Liver (tissue), 9 donors: ENCODE data around the gene PPP1R9A. TPM values are rescaled to one million over a fixed set of nuclear protein-coding genes. Genes with fewer than 3 reads are reported as not detected.

ENCODE experiments used
- DNase-seq: peaks from one replicate; pipeline ENCODE4 v3.0.0-alpha.2; 2017; ENCODE audit warnings: low spot score
- H3K27ac ChIP-seq, 2 donors: one replicate each; pipeline ENCODE4 v1.7.0; 2013; ENCODE audit warnings: inconsistent platforms in 2 of 2, low read length in 2 of 2, control low read depth in 1 of 2, low read depth in 1 of 2, mild to moderate bottlenecking in 1 of 2
- H3K27me3 ChIP-seq, 4 donors: one replicate each; pipeline versions ENCODE4 v1.6.1 to v1.7.0; 2013; ENCODE audit warnings: low read length in 3 of 4, inconsistent platforms in 1 of 4, mild to moderate bottlenecking in 1 of 4, moderate library complexity in 1 of 4; ENCODE audit not compliant: control insufficient read depth in 4 of 4, insufficient read depth in 4 of 4
- H3K36me3 ChIP-seq, 4 donors: one replicate each; pipeline versions ENCODE4 v1.6.1 to v1.7.0; 2013; ENCODE audit warnings: low read length in 3 of 4, mild to moderate bottlenecking in 3 of 4, low read depth in 1 of 4, moderate library complexity in 1 of 4; ENCODE audit not compliant: control insufficient read depth in 4 of 4, insufficient read depth in 3 of 4
- H3K4me1 ChIP-seq, 4 donors: one replicate each; pipeline versions ENCODE4 v1.6.1 to v1.7.0; 2013; ENCODE audit warnings: low read length in 3 of 4, mild to moderate bottlenecking in 3 of 4, moderate library complexity in 1 of 4; ENCODE audit not compliant: control insufficient read depth in 4 of 4, insufficient read depth in 4 of 4
- H3K4me3 ChIP-seq, 3 donors: one replicate each; pipeline versions ENCODE4 v1.6.1 to v1.7.0; 2013; ENCODE audit warnings: low read length in 3 of 3, control low read depth in 1 of 3, low read depth in 1 of 3, mild to moderate bottlenecking in 1 of 3
- H3K9ac ChIP-seq, 2 donors: one replicate each; pipeline ENCODE4 v1.7.0; 2013; ENCODE audit warnings: low read length in 2 of 2, mild to moderate bottlenecking in 2 of 2, moderate library complexity in 2 of 2, control low read depth in 1 of 2, low read depth in 1 of 2
- H3K9me3 ChIP-seq, 4 donors: one replicate each; pipeline versions ENCODE4 v1.6.1 to v1.7.0; 2013; ENCODE audit warnings: low read length in 3 of 4; ENCODE audit not compliant: control insufficient read depth in 4 of 4
- EGR1 ChIP-seq, 2 donors: IDR thresholded peaks; 2 replicates each; pipeline ENCODE4 v1.6.1; 2016 to 2018; ENCODE audit warnings: antibody characterized with exemption in 2 of 2, low read depth in 2 of 2
- FOXA1 ChIP-seq: IDR thresholded peaks from 2 replicates; pipeline ENCODE4 v1.6.1; 2016; ENCODE audit warnings: antibody characterized with exemption
- FOXA2 ChIP-seq: IDR thresholded peaks from 2 replicates; pipeline ENCODE4 v1.6.1; 2016; ENCODE audit warnings: antibody characterized with exemption
- GABPA ChIP-seq, 2 donors: IDR thresholded peaks in 1 of 2; conservative IDR thresholded peaks in 1 of 2; 2 replicates each; pipeline ENCODE4 v1.6.1; 2016; ENCODE audit warnings: antibody characterized with exemption in 2 of 2, mild to moderate bottlenecking in 1 of 2, moderate library complexity in 1 of 2
- HNF4A ChIP-seq, 2 donors: conservative IDR thresholded peaks; 2 replicates each; pipeline ENCODE4 v1.6.1; 2016; ENCODE audit warnings: antibody characterized with exemption in 2 of 2, mild to moderate bottlenecking in 2 of 2
- HNF4G ChIP-seq: IDR thresholded peaks from 2 replicates; pipeline ENCODE4 v1.6.1; 2016; ENCODE audit warnings: antibody characterized with exemption
- JUND ChIP-seq, 2 donors: IDR thresholded peaks; 2 replicates each; pipeline ENCODE4 v1.6.1; 2016; ENCODE audit warnings: antibody characterized with exemption in 2 of 2
- NR2F2 ChIP-seq: IDR thresholded peaks from 2 replicates; pipeline ENCODE4 v1.6.1; 2016; ENCODE audit warnings: antibody characterized with exemption
- RAD21 ChIP-seq, 2 donors: IDR thresholded peaks; 2 replicates each; pipeline ENCODE4 v1.6.1; 2016; ENCODE audit warnings: antibody characterized with exemption in 2 of 2, mild to moderate bottlenecking in 2 of 2
- RXRA ChIP-seq, 2 donors: IDR thresholded peaks; 2 replicates each; pipeline ENCODE4 v1.6.1; 2017 to 2018; ENCODE audit warnings: antibody characterized with exemption in 2 of 2, mild to moderate bottlenecking in 1 of 2
- SP1 ChIP-seq: IDR thresholded peaks from 2 replicates; pipeline ENCODE4 v1.6.1; 2018; ENCODE audit warnings: antibody characterized with exemption, mild to moderate bottlenecking
- TAF1 ChIP-seq: conservative IDR thresholded peaks from 2 replicates; pipeline ENCODE4 v1.6.1; 2016; ENCODE audit warnings: antibody characterized with exemption, mild to moderate bottlenecking
- YY1 ChIP-seq: IDR thresholded peaks from 2 replicates; pipeline ENCODE4 v1.6.1; 2016; ENCODE audit warnings: antibody characterized with exemption, mild to moderate bottlenecking
- WGBS: extraction: QIAGEN DNeasy Blood & Tissue Kit; methylation state at CpG from one replicate; pipeline ENCODE4 v1.1.7; 2013; 5-methylcytosine and 5-hydroxymethylcytosine counted together
- polyA plus RNA-seq, 2 donors: library from polyadenylated mRNA; stranded (reverse) in 1 of 2; unstranded in 1 of 2; fragments of 200-250 nt in 1 of 2; fragments of >200 nt in 1 of 2; fragmentation: Nextera tagmentation in 1 of 2; extraction: Ambion mirVana in 1 of 2; gene quantifications; one replicate each; pipeline versions ENCODE4 v1.2.1 to v1.2.3, GENCODE V29; 2013 to 2015
- total RNA-seq, 2 donors: library from RNA; depleted of rRNA; stranded (reverse); fragments of >200 nt; gene quantifications; one replicate each; pipeline ENCODE4 v1.2.3, GENCODE V29; 2014
- TF ChIP-seq, protein P1 (sequence below): IDR thresholded peaks from 2 replicates; pipeline ENCODE4 v1.6.1; 2016; ENCODE audit warnings: antibody characterized with exemption
- TF ChIP-seq, protein P2 (sequence below): IDR thresholded peaks from 2 replicates; pipeline ENCODE4 v1.6.1; 2016; ENCODE audit warnings: antibody characterized with exemption
- TF ChIP-seq, protein P3 (sequence below): IDR thresholded peaks from 2 replicates; pipeline ENCODE4 v1.6.1; 2016; ENCODE audit warnings: antibody characterized with exemption
- TF ChIP-seq, protein P4 (sequence below): IDR thresholded peaks from 2 replicates; pipeline ENCODE4 v1.6.1; 2016; ENCODE audit warnings: antibody characterized with exemption, mild to moderate bottlenecking
- donor health status: healthy.
- donor health status: healthy.
- donor health status: healthy.
- donor health status: healthy.
- donor health status: healthy.

PPP1R9A gene
- total and polyA plus RNA-seq, 4 donors = 0.17 to 5.4 (median 2.7) TPM

DNA sequence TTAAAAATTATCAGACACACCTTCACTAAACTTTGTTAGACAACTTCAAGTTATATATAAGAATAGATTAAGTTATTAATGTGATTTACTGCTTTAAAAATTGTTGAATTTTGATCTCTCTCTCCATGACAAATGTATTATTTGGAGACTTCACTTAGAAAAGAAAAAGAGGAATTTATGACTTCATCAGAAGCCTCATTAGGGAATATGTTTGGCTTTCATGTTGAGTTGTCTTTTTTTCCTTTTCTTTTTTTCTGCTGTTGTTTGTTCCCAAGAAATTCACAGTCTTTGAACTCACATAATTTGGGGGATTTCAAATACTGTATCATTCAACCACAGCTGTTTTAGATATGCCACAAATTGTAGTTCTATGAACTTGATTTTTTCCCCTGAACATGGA lies 149.5 kb downstream of the PPP1R9A start (continued):
- TF ChIP-seq, protein P1, sequence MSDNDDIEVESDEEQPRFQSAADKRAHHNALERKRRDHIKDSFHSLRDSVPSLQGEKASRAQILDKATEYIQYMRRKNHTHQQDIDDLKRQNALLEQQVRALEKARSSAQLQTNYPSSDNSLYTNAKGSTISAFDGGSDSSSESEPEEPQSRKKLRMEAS = no peak

DNA sequence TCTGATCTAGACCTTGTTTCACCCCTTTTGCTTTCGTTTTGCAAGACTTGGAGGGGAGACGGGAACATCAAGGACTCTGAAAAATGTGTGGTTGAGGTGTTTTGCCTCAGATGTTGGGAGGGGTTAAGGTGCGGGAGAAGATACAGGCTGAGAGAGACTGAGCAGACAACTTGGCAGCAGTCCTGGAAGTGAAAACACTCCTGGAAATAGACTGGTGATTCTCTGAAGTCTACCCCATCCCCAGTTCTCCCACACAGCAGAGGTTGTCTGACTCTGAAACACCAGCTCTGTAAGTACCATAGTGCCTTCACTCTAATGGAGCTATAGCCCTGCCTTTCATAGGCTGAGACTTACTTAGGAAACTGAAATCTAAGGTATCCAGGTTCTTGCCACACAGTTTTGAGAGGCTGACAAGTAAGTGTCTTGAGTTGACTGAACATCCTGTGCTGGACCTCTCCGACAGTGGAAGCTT lies 152.5 kb downstream of the PPP1R9A start:
- no peaks in the 10 kb centered on the region for H3K27me3 ChIP-seq
- no peak overlapping the region for H3K27ac ChIP-seq
- 82% methylated on average over 4 of the region's 4 CpGs for WGBS
- no peaks in the 10 kb centered on the region for H3K36me3 ChIP-seq
- TF ChIP-seq RXRA (IDR thresholded peaks at IDR 0.05) (no peak), FOXA2 (no peak), GABPA (IDR thresholded peaks at IDR 0.05 in 1 of 2, conservative IDR thresholded peaks at IDR 0.05 in 1 of 2) (no peak), RAD21 (IDR thresholded peaks at IDR 0.05) (no peak), HNF4G (no peak), SP1 (no peak), FOXA1 (no peak), NR2F2 (no peak), JUND (IDR thresholded peaks at IDR 0.05) (no peak), HNF4A (conservative IDR thresholded peaks at IDR 0.05) (no peak)
- no peak overlapping the region for H3K9ac ChIP-seq
- H3K4me1 ChIP-seq = no peaks in the 10 kb centered on the region
- H3K9me3 ChIP-seq = no peaks in the 10 kb centered on the region
- no peak overlapping the region for H3K4me3 ChIP-seq
- DNase-seq = no peak

DNA sequence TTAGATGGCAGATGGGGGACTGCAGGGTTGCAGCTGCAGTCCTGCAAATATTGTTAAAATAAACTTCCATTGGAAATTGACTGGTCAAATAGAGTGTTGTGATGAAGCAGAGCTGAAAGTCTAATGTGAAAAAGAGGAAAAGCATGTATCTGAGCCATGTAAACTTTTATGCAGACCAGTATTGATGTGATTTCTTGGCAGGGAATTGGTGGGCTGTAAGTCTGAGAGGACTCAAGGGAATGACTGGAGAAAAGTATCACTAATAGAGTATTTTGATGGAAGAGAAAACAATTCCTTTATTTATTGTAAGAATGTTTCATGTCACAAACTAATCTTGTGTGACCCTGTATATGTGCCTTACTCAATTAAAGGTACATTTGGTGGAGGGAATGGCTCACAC lies 155.5 kb downstream of the PPP1R9A start:
- no peak overlapping the region for H3K9ac ChIP-seq
- no peak for DNase-seq
- no peak overlapping the region for H3K27ac ChIP-seq
- TF ChIP-seq YY1 = no peak
- TF ChIP-seq HNF4A (conservative IDR thresholded peaks at IDR 0.05) = no peak
- TF ChIP-seq RXRA (IDR thresholded peaks at IDR 0.05) = no peak
- no peak for TF ChIP-seq RAD21 (IDR thresholded peaks at IDR 0.05)
- TF ChIP-seq HNF4G = no peak
- TF ChIP-seq TAF1 = no peak
- TF ChIP-seq EGR1 (IDR thresholded peaks at IDR 0.05; ENCODE audit: low read depth in 2 of 2) = no peak
- TF ChIP-seq, protein P2, sequence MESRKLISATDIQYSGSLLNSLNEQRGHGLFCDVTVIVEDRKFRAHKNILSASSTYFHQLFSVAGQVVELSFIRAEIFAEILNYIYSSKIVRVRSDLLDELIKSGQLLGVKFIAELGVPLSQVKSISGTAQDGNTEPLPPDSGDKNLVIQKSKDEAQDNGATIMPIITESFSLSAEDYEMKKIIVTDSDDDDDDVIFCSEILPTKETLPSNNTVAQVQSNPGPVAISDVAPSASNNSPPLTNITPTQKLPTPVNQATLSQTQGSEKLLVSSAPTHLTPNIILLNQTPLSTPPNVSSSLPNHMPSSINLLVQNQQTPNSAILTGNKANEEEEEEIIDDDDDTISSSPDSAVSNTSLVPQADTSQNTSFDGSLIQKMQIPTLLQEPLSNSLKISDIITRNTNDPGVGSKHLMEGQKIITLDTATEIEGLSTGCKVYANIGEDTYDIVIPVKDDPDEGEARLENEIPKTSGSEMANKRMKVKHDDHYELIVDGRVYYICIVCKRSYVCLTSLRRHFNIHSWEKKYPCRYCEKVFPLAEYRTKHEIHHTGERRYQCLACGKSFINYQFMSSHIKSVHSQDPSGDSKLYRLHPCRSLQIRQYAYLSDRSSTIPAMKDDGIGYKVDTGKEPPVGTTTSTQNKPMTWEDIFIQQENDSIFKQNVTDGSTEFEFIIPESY = no peak
- TF ChIP-seq, protein P3, sequence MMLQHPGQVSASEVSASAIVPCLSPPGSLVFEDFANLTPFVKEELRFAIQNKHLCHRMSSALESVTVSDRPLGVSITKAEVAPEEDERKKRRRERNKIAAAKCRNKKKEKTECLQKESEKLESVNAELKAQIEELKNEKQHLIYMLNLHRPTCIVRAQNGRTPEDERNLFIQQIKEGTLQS = no peak
- TF ChIP-seq, protein P4, sequence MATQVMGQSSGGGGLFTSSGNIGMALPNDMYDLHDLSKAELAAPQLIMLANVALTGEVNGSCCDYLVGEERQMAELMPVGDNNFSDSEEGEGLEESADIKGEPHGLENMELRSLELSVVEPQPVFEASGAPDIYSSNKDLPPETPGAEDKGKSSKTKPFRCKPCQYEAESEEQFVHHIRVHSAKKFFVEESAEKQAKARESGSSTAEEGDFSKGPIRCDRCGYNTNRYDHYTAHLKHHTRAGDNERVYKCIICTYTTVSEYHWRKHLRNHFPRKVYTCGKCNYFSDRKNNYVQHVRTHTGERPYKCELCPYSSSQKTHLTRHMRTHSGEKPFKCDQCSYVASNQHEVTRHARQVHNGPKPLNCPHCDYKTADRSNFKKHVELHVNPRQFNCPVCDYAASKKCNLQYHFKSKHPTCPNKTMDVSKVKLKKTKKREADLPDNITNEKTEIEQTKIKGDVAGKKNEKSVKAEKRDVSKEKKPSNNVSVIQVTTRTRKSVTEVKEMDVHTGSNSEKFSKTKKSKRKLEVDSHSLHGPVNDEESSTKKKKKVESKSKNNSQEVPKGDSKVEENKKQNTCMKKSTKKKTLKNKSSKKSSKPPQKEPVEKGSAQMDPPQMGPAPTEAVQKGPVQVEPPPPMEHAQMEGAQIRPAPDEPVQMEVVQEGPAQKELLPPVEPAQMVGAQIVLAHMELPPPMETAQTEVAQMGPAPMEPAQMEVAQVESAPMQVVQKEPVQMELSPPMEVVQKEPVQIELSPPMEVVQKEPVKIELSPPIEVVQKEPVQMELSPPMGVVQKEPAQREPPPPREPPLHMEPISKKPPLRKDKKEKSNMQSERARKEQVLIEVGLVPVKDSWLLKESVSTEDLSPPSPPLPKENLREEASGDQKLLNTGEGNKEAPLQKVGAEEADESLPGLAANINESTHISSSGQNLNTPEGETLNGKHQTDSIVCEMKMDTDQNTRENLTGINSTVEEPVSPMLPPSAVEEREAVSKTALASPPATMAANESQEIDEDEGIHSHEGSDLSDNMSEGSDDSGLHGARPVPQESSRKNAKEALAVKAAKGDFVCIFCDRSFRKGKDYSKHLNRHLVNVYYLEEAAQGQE = no peak
- H3K4me1 ChIP-seq = no peaks in the 10 kb centered on the region
- no peaks in the 10 kb centered on the region for H3K9me3 ChIP-seq
- H3K27me3 ChIP-seq = no peaks in the 10 kb centered on the region
- no peaks in the 10 kb centered on the region for H3K36me3 ChIP-seq
- H3K4me3 ChIP-seq = no peak overlapping the region
